WTC11 (cell line): ENCODE results near the gene ZNF609. TPM values are rescaled to one million over a fixed set of nuclear protein-coding genes. Genes with fewer than 3 reads are reported as not detected.

Experiments used
- ATAC-seq: fragments of 200-7000 bp; cut with Tn5 transposase; 2 replicates; pipeline ENCODE4 v1.10.0; 2021; ENCODE audit warnings: mild to moderate bottlenecking, moderate library complexity
- CTCF ChIA-PET: fragments of 300-600 bp; sonication (Branson Sonifier 250); formaldehyde crosslinking; loops from one replicate; lab custom pipeline; 2021; ENCODE audit warnings: antibody characterized with exemption; lab: Charles Lee
- POLR2A ChIA-PET: fragments of 350-600 bp; sonication (Branson Sonifier 250); formaldehyde crosslinking; loops from one replicate; lab custom pipeline; 2021; ENCODE audit warnings: antibody characterized with exemption; lab: Charles Lee
- DNase-seq: peaks from one replicate; pipeline ENCODE4 v3.0.0; 2021; ENCODE audit warnings: low spot score
- H3K27ac Mint-ChIP-seq: 2 replicates; pipeline ENCODE4 v1.8.0; 2021; ENCODE audit warnings: mixed read lengths
- H3K27me3 Mint-ChIP-seq: 2 replicates; pipeline ENCODE4 v1.8.0; 2021; ENCODE audit warnings: low read depth, mild to moderate bottlenecking, moderate library complexity, mixed read lengths
- H3K36me3 Mint-ChIP-seq: 2 replicates; pipeline ENCODE4 v1.8.0; 2021; ENCODE audit warnings: mixed read lengths
- H3K4me1 Mint-ChIP-seq: 2 replicates; pipeline ENCODE4 v1.8.0; 2022; ENCODE audit warnings: mixed read lengths
- H3K4me3 Mint-ChIP-seq: 2 replicates; pipeline ENCODE4 v1.8.0; 2021; ENCODE audit warnings: mild to moderate bottlenecking, moderate library complexity, mixed read lengths
- H3K9me3 Mint-ChIP-seq: 2 replicates; pipeline ENCODE4 v1.8.0; 2021; ENCODE audit warnings: mixed read lengths
- CREM ChIP-seq: sonication (generic); formaldehyde crosslinking; IDR thresholded peaks from 2 replicates; pipeline ENCODE4 v1.8.1; 2022; ENCODE audit warnings: mild to moderate bottlenecking, missing genetic modification reagents, moderate library complexity
- FOXK1 ChIP-seq: sonication (generic); formaldehyde crosslinking; IDR thresholded peaks from 2 replicates; pipeline ENCODE4 v1.8.0; 2022; ENCODE audit warnings: mild to moderate bottlenecking, moderate library complexity, missing genetic modification reagents
- FOXP1 ChIP-seq: sonication (generic); formaldehyde crosslinking; IDR thresholded peaks from 2 replicates; pipeline ENCODE4 v1.8.0; 2022; ENCODE audit warnings: missing genetic modification reagents, mild to moderate bottlenecking, moderate library complexity, borderline replicate concordance
- KAT7 ChIP-seq: sonication (generic); formaldehyde crosslinking; IDR thresholded peaks from 2 replicates; pipeline ENCODE4 v1.8.1; 2023; ENCODE audit warnings: missing genetic modification reagents, mild to moderate bottlenecking, borderline replicate concordance
- MAX ChIP-seq: sonication (generic); formaldehyde crosslinking; IDR thresholded peaks from 2 replicates; pipeline ENCODE4 v1.8.0; 2022; ENCODE audit warnings: mild to moderate bottlenecking, missing genetic modification reagents
- MYBL2 ChIP-seq: sonication (generic); formaldehyde crosslinking; IDR thresholded peaks from 2 replicates; pipeline ENCODE4 v1.8.1; 2023; ENCODE audit warnings: mild to moderate bottlenecking, moderate library complexity, missing genetic modification reagents
- RORB ChIP-seq: fragments of 250-450 bp; sonication (Bioruptor Pico); IDR thresholded peaks from 2 replicates; pipeline ENCODE4 v1.9.0; 2021; ENCODE audit warnings: mild to moderate bottlenecking
- ZNF219 ChIP-seq: sonication (generic); formaldehyde crosslinking; IDR thresholded peaks from 2 replicates; pipeline ENCODE4 v1.8.0; 2023; ENCODE audit warnings: missing genetic modification reagents, mild to moderate bottlenecking, borderline replicate concordance
- ZNF281 ChIP-seq: sonication (generic); formaldehyde crosslinking; IDR thresholded peaks from 2 replicates; pipeline ENCODE4 v1.8.0; 2023; ENCODE audit warnings: mild to moderate bottlenecking, missing genetic modification reagents
- ZNF671 ChIP-seq: fragments of 250-450 bp; sonication (Bioruptor Pico); IDR thresholded peaks from 2 replicates; pipeline ENCODE4 v1.8.0; 2021; ENCODE audit warnings: mild to moderate bottlenecking
- total RNA-seq: library from RNA; stranded (reverse); gene quantifications from 3 replicates; pipeline ENCODE4 v1.2.3, GENCODE V29; 2021
- TF ChIP-seq, protein P1 (sequence below): fragments of 250-450 bp; sonication (Bioruptor Pico); conservative IDR thresholded peaks from 2 replicates; pipeline ENCODE4 v1.9.0; 2021; ENCODE audit warnings: mild to moderate bottlenecking
- TF ChIP-seq, protein P2 (sequence below): sonication (generic); formaldehyde crosslinking; IDR thresholded peaks from 2 replicates; pipeline ENCODE4 v1.8.0; 2022; ENCODE audit warnings: missing genetic modification reagents
- TF ChIP-seq, protein P3 (sequence below): sonication (generic); formaldehyde crosslinking; IDR thresholded peaks from 2 replicates; pipeline ENCODE4 v1.8.0; 2022; ENCODE audit warnings: mild to moderate bottlenecking, missing genetic modification reagents
- TF ChIP-seq, protein P4 (sequence below): sonication (generic); formaldehyde crosslinking; IDR thresholded peaks from 2 replicates; pipeline ENCODE4 v1.8.0; 2023; ENCODE audit warnings: missing genetic modification reagents, mild to moderate bottlenecking, borderline replicate concordance
- TF ChIP-seq, protein P5 (sequence below): fragments of 200-600 bp; IDR thresholded peaks from 2 replicates; pipeline ENCODE4 v1.8.0; 2022; ENCODE audit warnings: antibody characterized with exemption

ZNF609 gene
- total RNA-seq, 1 experiment from 2014 or later, result 47.4 TPM

DNA sequence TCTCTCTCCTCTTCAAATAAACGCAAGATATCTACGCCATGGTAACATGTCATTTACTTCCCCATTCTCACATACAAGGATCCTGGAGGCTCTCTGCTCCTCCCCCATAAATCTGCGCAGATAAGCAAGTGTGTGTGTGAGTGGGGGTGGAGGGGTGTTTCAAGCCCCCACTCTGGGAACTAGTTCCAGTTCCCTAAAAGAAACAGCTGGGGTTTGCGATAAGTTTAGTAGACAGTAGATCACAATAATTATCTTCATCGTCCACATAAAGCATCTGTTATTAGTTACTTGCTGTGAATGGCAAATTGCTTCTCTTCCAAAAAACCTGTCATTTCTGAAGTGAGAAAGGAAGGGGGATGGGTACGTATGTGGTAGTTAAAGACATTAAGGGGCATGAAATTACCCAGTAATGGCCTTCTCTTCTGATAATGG is 235.2 kb downstream of the ZNF609 start:
- H3K9me3 Mint-ChIP-seq, result no peaks in the 10 kb centered on the region
- TF ChIP-seq, protein P1, sequence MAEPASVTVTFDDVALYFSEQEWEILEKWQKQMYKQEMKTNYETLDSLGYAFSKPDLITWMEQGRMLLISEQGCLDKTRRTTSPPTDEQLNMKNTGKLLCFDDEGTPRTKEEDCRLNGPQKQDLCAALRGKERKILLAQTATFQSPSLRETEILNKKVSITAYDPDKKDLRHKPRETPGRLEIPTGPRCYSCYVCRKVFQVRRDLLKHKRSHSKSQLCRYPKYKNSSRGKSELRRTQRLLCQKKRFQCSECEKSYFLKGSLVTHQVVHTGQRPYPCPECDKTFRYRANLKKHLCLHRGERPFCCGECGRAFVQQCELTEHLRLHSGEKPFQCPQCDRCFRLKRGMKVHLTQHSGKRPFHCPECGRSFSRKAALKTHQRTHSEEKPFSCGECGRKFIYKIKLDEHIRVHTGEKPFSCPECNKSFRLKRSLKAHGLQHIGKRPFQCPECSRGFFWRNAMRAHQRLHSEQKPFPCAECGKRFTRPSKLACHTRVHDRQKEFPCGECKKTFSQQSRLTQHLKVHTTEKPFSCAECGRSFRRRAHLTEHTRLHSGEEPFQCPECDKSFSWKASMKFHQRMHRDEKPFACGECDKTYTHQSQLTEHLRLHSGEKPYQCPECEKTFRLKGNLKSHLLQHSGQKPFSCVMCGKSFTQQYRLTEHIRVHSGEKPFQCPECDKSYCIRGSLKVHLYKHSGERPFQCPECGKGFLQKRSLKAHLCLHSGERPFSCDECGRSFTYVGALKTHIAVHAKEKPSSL, result no peak
- TF ChIP-seq ZNF219 (CRISPR knock-in tag) (no peak), FOXK1 (CRISPR knock-in tag) (no peak), FOXP1 (CRISPR knock-in tag) (no peak), ZNF671 (CRISPR knock-in tag) (no peak)
- TF ChIP-seq, protein P2, sequence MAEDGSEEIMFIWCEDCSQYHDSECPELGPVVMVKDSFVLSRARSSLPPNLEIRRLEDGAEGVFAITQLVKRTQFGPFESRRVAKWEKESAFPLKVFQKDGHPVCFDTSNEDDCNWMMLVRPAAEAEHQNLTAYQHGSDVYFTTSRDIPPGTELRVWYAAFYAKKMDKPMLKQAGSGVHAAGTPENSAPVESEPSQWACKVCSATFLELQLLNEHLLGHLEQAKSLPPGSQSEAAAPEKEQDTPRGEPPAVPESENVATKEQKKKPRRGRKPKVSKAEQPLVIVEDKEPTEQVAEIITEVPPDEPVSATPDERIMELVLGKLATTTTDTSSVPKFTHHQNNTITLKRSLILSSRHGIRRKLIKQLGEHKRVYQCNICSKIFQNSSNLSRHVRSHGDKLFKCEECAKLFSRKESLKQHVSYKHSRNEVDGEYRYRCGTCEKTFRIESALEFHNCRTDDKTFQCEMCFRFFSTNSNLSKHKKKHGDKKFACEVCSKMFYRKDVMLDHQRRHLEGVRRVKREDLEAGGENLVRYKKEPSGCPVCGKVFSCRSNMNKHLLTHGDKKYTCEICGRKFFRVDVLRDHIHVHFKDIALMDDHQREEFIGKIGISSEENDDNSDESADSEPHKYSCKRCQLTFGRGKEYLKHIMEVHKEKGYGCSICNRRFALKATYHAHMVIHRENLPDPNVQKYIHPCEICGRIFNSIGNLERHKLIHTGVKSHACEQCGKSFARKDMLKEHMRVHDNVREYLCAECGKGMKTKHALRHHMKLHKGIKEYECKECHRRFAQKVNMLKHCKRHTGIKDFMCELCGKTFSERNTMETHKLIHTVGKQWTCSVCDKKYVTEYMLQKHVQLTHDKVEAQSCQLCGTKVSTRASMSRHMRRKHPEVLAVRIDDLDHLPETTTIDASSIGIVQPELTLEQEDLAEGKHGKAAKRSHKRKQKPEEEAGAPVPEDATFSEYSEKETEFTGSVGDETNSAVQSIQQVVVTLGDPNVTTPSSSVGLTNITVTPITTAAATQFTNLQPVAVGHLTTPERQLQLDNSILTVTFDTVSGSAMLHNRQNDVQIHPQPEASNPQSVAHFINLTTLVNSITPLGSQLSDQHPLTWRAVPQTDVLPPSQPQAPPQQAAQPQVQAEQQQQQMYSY (CRISPR knock-in tag), result no peak
- TF ChIP-seq, protein P3, sequence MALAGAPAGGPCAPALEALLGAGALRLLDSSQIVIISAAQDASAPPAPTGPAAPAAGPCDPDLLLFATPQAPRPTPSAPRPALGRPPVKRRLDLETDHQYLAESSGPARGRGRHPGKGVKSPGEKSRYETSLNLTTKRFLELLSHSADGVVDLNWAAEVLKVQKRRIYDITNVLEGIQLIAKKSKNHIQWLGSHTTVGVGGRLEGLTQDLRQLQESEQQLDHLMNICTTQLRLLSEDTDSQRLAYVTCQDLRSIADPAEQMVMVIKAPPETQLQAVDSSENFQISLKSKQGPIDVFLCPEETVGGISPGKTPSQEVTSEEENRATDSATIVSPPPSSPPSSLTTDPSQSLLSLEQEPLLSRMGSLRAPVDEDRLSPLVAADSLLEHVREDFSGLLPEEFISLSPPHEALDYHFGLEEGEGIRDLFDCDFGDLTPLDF (CRISPR knock-in tag), result no peak
- TF ChIP-seq, all 79 proteins: peak for 0
- CTCF ChIA-PET, result interaction anchor here (0.5 to 3.8 kb wide), 5 partner anchors 27 to 787 kb away, joined by 3 to 20 read pairs (median 3); no protein-coding TSS in a partner anchor
- POLR2A ChIA-PET, result interaction anchor here (0.7 to 1.4 kb wide), 2 partner anchors 9 to 33 kb away, joined by 3 to 4 read pairs; no protein-coding TSS in a partner anchor
- H3K4me3 Mint-ChIP-seq, result no peak overlapping the region
- ATAC-seq (no peak), DNase-seq (no peak)
- no peaks in the 10 kb centered on the region for H3K27me3 Mint-ChIP-seq
- H3K36me3 Mint-ChIP-seq, result peaks cover 59% of the 10 kb centered on the region
- H3K4me1 Mint-ChIP-seq, result peaks cover 78% of the 10 kb centered on the region
- H3K27ac Mint-ChIP-seq, result peak overlapping the region; percentile 89

DNA sequence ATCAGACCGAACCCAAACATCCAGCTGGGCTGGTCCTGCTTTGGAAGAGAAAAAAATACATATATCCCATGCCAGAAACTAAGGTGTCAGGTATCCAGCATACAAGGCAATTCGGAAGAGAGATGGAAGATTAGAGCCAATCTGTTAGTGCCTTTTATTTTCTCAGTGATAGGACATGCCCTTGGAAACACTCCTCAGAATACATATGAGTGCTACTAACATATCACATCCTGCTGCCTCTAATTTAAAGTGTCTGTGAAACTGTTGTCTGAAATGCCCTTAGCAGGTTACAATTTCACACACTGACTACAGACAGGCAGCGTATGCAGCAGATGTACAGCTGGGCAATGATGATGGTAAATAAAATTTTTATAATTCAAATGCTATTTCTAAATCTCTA is 236.1 kb downstream of the ZNF609 start:
- ATAC-seq (no peak), DNase-seq (no peak)
- Mint-ChIP-seq H3K27me3 (no peaks in the 10 kb centered on the region), H3K4me1 (peaks cover 75% of the 10 kb centered on the region), H3K27ac (peak overlapping the region; percentile 89), H3K36me3 (peaks cover 54% of the 10 kb centered on the region), H3K9me3 (no peaks in the 10 kb centered on the region), H3K4me3 (peak overlapping the region; percentile 33; the same call in 1 of the 2 replicates)
- ChIA-PET CTCF (interaction anchor here (0.7 to 1.3 kb wide), 5 partner anchors 10 to 786 kb away, joined by 3 to 4 read pairs (median 3); no protein-coding TSS in a partner anchor), POLR2A (no interaction called here)
- no peak for TF ChIP-seq CREM (CRISPR knock-in tag)
- no peak for TF ChIP-seq MYBL2 (CRISPR knock-in tag)
- TF ChIP-seq KAT7 (CRISPR knock-in tag), result no peak
- TF ChIP-seq RORB, result no peak
- TF ChIP-seq, protein P4, sequence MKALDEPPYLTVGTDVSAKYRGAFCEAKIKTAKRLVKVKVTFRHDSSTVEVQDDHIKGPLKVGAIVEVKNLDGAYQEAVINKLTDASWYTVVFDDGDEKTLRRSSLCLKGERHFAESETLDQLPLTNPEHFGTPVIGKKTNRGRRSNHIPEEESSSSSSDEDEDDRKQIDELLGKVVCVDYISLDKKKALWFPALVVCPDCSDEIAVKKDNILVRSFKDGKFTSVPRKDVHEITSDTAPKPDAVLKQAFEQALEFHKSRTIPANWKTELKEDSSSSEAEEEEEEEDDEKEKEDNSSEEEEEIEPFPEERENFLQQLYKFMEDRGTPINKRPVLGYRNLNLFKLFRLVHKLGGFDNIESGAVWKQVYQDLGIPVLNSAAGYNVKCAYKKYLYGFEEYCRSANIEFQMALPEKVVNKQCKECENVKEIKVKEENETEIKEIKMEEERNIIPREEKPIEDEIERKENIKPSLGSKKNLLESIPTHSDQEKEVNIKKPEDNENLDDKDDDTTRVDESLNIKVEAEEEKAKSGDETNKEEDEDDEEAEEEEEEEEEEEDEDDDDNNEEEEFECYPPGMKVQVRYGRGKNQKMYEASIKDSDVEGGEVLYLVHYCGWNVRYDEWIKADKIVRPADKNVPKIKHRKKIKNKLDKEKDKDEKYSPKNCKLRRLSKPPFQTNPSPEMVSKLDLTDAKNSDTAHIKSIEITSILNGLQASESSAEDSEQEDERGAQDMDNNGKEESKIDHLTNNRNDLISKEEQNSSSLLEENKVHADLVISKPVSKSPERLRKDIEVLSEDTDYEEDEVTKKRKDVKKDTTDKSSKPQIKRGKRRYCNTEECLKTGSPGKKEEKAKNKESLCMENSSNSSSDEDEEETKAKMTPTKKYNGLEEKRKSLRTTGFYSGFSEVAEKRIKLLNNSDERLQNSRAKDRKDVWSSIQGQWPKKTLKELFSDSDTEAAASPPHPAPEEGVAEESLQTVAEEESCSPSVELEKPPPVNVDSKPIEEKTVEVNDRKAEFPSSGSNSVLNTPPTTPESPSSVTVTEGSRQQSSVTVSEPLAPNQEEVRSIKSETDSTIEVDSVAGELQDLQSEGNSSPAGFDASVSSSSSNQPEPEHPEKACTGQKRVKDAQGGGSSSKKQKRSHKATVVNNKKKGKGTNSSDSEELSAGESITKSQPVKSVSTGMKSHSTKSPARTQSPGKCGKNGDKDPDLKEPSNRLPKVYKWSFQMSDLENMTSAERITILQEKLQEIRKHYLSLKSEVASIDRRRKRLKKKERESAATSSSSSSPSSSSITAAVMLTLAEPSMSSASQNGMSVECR (CRISPR knock-in tag), result no peak
- no peak for TF ChIP-seq ZNF281 (CRISPR knock-in tag)
- TF ChIP-seq MAX (CRISPR knock-in tag), result no peak
- TF ChIP-seq, protein P5, sequence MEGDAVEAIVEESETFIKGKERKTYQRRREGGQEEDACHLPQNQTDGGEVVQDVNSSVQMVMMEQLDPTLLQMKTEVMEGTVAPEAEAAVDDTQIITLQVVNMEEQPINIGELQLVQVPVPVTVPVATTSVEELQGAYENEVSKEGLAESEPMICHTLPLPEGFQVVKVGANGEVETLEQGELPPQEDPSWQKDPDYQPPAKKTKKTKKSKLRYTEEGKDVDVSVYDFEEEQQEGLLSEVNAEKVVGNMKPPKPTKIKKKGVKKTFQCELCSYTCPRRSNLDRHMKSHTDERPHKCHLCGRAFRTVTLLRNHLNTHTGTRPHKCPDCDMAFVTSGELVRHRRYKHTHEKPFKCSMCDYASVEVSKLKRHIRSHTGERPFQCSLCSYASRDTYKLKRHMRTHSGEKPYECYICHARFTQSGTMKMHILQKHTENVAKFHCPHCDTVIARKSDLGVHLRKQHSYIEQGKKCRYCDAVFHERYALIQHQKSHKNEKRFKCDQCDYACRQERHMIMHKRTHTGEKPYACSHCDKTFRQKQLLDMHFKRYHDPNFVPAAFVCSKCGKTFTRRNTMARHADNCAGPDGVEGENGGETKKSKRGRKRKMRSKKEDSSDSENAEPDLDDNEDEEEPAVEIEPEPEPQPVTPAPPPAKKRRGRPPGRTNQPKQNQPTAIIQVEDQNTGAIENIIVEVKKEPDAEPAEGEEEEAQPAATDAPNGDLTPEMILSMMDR, result no peak
